Smooth muscle cell of the brain vasculature (primary cell): ENCODE data around the gene BMP8A.
"Not testable (repeated sequence)": the region's sequence is repeated elsewhere in the genome, so short reads cannot be mapped to it uniquely, and the experiment has no call there.

ENCODE experiments used
- DNase-seq: peaks from one replicate; pipeline ENCODE4 v3.0.0-alpha.2; 2012; ENCODE audit warnings: low read depth, low spot score

The BMP8A gene

GRCh38 chr1:39491146-39491921, at the start of gene BMP8A:
TSS of gene BMP8A (plus strand) at chr1:39491636. CDS start at chr1:39491992, 356 bp downstream.
- no peak for DNase-seq

- no peak for DNase-seq
Observed at GRCh38 chr1:39441797-39442196, 49.6 kb upstream of the BMP8A start.

GRCh38 chr1:39445573-39445972, 45.9 kb upstream of the BMP8A start:
- no peak for DNase-seq

GRCh38 chr1:39446986-39447567, 44.4 kb upstream of the BMP8A start:
- DNase-seq, result no peak

- DNase-seq, result not testable (repeated sequence)
Observed at GRCh38 chr1:39450041-39450440, 41.4 kb upstream of the BMP8A start.

- DNase-seq, result no peak
Observed at GRCh38 chr1:39450956-39451606, 40.4 kb upstream of the BMP8A start.

- no peak for DNase-seq
Observed at GRCh38 chr1:39452081-39452480, 39.4 kb upstream of the BMP8A start.

- no peak for DNase-seq
Observed at GRCh38 chr1:39452540-39452939, 38.9 kb upstream of the BMP8A start.

GRCh38 chr1:39453603-39454002, 37.8 kb upstream of the BMP8A start:
- no peak for DNase-seq

GRCh38 chr1:39458991-39459390, 32.4 kb upstream of the BMP8A start:
- DNase-seq, result no peak

- no peak for DNase-seq
Observed at GRCh38 chr1:39462074-39462473, 29.4 kb upstream of the BMP8A start.

GRCh38 chr1:39466413-39467107, 24.9 kb upstream of the BMP8A start:
- no peak for DNase-seq

- DNase-seq, result not testable (repeated sequence)
Observed at GRCh38 chr1:39467108-39467720, 24.2 kb upstream of the BMP8A start.

- DNase-seq, result no peak
Observed at GRCh38 chr1:39469150-39469549, 22.3 kb upstream of the BMP8A start.

- DNase-seq, result no peak
Observed at GRCh38 chr1:39470040-39470439, 21.4 kb upstream of the BMP8A start.

GRCh38 chr1:39472826-39473225, 18.6 kb upstream of the BMP8A start:
- DNase-seq, result no peak

GRCh38 chr1:39473324-39473723, 18.1 kb upstream of the BMP8A start:
- DNase-seq, result no peak

GRCh38 chr1:39474810-39475209, 16.6 kb upstream of the BMP8A start:
- no peak for DNase-seq

GRCh38 chr1:39475551-39475950, 15.9 kb upstream of the BMP8A start:
- DNase-seq, result not testable (repeated sequence)

- no peak for DNase-seq
Observed at GRCh38 chr1:39478126-39478915, 13.1 kb upstream of the BMP8A start.

GRCh38 chr1:39481289-39481688, 10.1 kb upstream of the BMP8A start:
- DNase-seq, result no peak
